GM19452 (cell line): ENCODE results near the gene BTBD9.

ENCODE experiments used
- ATAC-seq: cut with Tn5 transposase; IDR thresholded peaks from one replicate; pipeline ENCODE4 v1.9.1; 2021; ENCODE audit not compliant: unreplicated experiment

BTBD9 gene

GRCh38 chr6:38310061-38310460 is 329.7 kb downstream of the BTBD9 start:
- ATAC-seq, result no peak

- ATAC-seq, result peak; percentile 55
Observed at GRCh38 chr6:38307740-38308139, 332.0 kb downstream of the BTBD9 start.

GRCh38 chr6:38306931-38307330 is 332.8 kb downstream of the BTBD9 start:
- ATAC-seq, result peak; percentile 39

GRCh38 chr6:38305995-38306681 is 333.6 kb downstream of the BTBD9 start:
- ATAC-seq, result peak; percentile 53

- ATAC-seq, result no peak
Observed at GRCh38 chr6:38302838-38303237, 336.9 kb downstream of the BTBD9 start.

GRCh38 chr6:38302081-38302480 is 337.6 kb downstream of the BTBD9 start:
- ATAC-seq, result no peak

GRCh38 chr6:38290133-38290799 is 349.5 kb downstream of the BTBD9 start:
- no peak for ATAC-seq

GRCh38 chr6:38287487-38287886 is 352.2 kb downstream of the BTBD9 start:
- no peak for ATAC-seq

- ATAC-seq, result no peak
Observed at GRCh38 chr6:38284802-38285394, 354.8 kb downstream of the BTBD9 start.

GRCh38 chr6:38283734-38284362 is 355.9 kb downstream of the BTBD9 start:
- no peak for ATAC-seq

- ATAC-seq, result no peak
Observed at GRCh38 chr6:38282911-38283310, 356.8 kb downstream of the BTBD9 start.

- no peak for ATAC-seq
Observed at GRCh38 chr6:38281126-38281525, 358.6 kb downstream of the BTBD9 start.

- no peak for ATAC-seq
Observed at GRCh38 chr6:38279963-38280588, 359.7 kb downstream of the BTBD9 start.

- ATAC-seq, result no peak
Observed at GRCh38 chr6:38279423-38279822, 360.3 kb downstream of the BTBD9 start.

GRCh38 chr6:38273325-38273724 is 366.4 kb downstream of the BTBD9 start:
- no peak for ATAC-seq

- no peak for ATAC-seq
Observed at GRCh38 chr6:38272222-38272621, 367.5 kb downstream of the BTBD9 start.

GRCh38 chr6:38271081-38271480 is 368.6 kb downstream of the BTBD9 start:
- no peak for ATAC-seq

- no peak for ATAC-seq
Observed at GRCh38 chr6:38270367-38270766, 369.4 kb downstream of the BTBD9 start.

GRCh38 chr6:38269461-38270172 is 370.1 kb downstream of the BTBD9 start:
- ATAC-seq, result no peak

GRCh38 chr6:38268342-38268741 is 371.4 kb downstream of the BTBD9 start:
- no peak for ATAC-seq

GRCh38 chr6:38266921-38267354 is 372.8 kb downstream of the BTBD9 start:
- ATAC-seq, result no peak
